PFSK-1 (cell line): ENCODE data around the gene XXYLT1.

Source experiments
- FOXP2 ChIP-seq: optimal IDR thresholded peaks from 2 replicates; pipeline ENCODE3; 2011; ENCODE audit warnings: borderline replicate concordance, control low read depth, inconsistent platforms; ENCODE audit not compliant: insufficient read depth; ENCODE audit errors: extremely low read length, extremely low read depth
- POLR2AphosphoS5 ChIP-seq: IDR thresholded peaks from 2 replicates; pipeline ENCODE4 v1.6.1; 2012; ENCODE audit warnings: low read depth, mild to moderate bottlenecking, control low read depth, low read length, moderate library complexity
- REST ChIP-seq, 2 experiments: IDR thresholded peaks; 2 replicates each; pipeline versions ENCODE4 v1.6.1 to v1.8.0; 2011 to 2012; ENCODE audit warnings: low read depth in 2 of 2, low read length in 2 of 2, control low read depth in 1 of 2, inconsistent platforms in 1 of 2, mild to moderate bottlenecking in 1 of 2, moderate library complexity in 1 of 2; ENCODE audit not compliant: insufficient read depth in 1 of 2
- SIN3A ChIP-seq: IDR thresholded peaks from 2 replicates; pipeline ENCODE4 v1.6.1; 2012; ENCODE audit warnings: mild to moderate bottlenecking, low read length, moderate library complexity, borderline replicate concordance; ENCODE audit not compliant: insufficient read depth
- TAF1 ChIP-seq: IDR thresholded peaks from 2 replicates; pipeline ENCODE4 v1.6.1; 2012; ENCODE audit warnings: low read length, control low read depth, borderline replicate concordance; ENCODE audit not compliant: insufficient read depth

Gene XXYLT1

DNA sequence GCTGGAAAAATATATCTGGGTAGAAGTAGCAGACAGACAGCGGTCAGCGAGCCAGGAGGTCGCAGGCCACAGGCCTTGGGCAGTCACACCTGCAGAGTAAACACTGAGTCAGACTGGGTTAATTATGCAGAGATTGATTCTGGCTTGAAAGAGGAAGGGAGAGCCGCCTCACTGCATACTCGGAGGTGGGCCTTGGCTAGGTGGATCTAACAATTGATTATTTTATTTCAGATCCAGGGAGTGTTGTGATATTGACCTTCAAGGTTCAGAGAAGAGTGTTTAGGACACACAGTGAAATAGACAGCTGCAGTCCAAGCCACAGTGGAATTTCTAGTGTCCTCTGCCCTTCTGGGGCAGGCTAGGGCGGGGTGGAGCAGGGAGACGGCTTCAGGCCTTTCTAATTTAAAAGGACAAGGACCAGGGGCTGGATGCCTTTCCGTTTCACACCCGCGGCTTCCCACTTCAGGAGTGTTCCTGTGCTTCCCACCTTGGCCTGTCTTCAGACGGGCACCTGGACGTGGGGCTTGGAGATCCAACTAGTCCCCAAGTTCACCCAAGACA, 237.3 kb downstream of the XXYLT1 start:
- TF ChIP-seq FOXP2 (no peak), REST (IDR thresholded peaks at IDR 0.05; ENCODE audit: insufficient read depth in 1 of 2, low read depth in 2 of 2, low read length in 2 of 2) (no peak), POLR2AphosphoS5 (no peak), TAF1 (no peak), SIN3A (no peak)

- TF ChIP-seq TAF1 = no peak
- TF ChIP-seq FOXP2 = no peak
- TF ChIP-seq REST (IDR thresholded peaks at IDR 0.05; ENCODE audit: insufficient read depth in 1 of 2, low read depth in 2 of 2, low read length in 2 of 2) = no peak
- TF ChIP-seq SIN3A = no peak
- TF ChIP-seq POLR2AphosphoS5 = no peak
Measured at GRCh38 chr3:195032955-195033354, 238.0 kb downstream of the XXYLT1 start.

- TF ChIP-seq POLR2AphosphoS5 (no peak), TAF1 (no peak), FOXP2 (no peak), REST (IDR thresholded peaks at IDR 0.05; ENCODE audit: insufficient read depth in 1 of 2, low read depth in 2 of 2, low read length in 2 of 2) (no peak), SIN3A (no peak)
Measured at GRCh38 chr3:195032106-195032759, 238.7 kb downstream of the XXYLT1 start.

GRCh38 chr3:195031574-195032003, 239.4 kb downstream of the XXYLT1 start:
- no peak for TF ChIP-seq SIN3A
- no peak for TF ChIP-seq REST (IDR thresholded peaks at IDR 0.05; ENCODE audit: insufficient read depth in 1 of 2, low read depth in 2 of 2, low read length in 2 of 2)
- TF ChIP-seq TAF1 = no peak
- no peak for TF ChIP-seq POLR2AphosphoS5
- no peak for TF ChIP-seq FOXP2
